ENCODE results near the gene MBD3L1.

Gene MBD3L1

DNA sequence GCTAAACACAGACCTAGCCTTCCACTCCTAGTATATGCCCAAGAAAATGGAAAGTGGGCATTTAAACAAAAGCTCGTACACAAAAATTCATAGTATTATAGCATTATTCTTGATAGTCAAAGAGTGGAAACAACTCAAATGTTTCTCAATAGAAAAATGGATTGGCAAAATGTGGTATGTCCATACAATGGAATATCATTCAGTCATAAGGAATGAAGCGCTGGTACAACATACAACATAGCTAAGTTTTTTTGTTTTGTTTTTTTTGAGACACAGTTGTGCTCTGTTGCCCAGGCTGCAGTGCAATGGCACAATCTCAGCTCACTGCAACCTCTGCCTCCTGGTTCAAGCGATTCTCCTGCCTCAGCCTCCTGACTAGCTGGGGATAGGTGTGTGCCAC, 11.9 kb upstream of the MBD3L1 start:
- TF ChIP-seq, protein P1, sequence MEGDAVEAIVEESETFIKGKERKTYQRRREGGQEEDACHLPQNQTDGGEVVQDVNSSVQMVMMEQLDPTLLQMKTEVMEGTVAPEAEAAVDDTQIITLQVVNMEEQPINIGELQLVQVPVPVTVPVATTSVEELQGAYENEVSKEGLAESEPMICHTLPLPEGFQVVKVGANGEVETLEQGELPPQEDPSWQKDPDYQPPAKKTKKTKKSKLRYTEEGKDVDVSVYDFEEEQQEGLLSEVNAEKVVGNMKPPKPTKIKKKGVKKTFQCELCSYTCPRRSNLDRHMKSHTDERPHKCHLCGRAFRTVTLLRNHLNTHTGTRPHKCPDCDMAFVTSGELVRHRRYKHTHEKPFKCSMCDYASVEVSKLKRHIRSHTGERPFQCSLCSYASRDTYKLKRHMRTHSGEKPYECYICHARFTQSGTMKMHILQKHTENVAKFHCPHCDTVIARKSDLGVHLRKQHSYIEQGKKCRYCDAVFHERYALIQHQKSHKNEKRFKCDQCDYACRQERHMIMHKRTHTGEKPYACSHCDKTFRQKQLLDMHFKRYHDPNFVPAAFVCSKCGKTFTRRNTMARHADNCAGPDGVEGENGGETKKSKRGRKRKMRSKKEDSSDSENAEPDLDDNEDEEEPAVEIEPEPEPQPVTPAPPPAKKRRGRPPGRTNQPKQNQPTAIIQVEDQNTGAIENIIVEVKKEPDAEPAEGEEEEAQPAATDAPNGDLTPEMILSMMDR (IDR thresholded peaks at IDR 0.05; ENCODE audit: low read depth, low read length) = no peak
- H3K4me3 ChIP-seq (replicated peaks in 1 of 2; ENCODE audit: low read depth in 2 of 2, low read length in 2 of 2) = no peak overlapping the region
- DNase-seq (ENCODE audit: low read depth in 2 of 2) = no peak

DNA sequence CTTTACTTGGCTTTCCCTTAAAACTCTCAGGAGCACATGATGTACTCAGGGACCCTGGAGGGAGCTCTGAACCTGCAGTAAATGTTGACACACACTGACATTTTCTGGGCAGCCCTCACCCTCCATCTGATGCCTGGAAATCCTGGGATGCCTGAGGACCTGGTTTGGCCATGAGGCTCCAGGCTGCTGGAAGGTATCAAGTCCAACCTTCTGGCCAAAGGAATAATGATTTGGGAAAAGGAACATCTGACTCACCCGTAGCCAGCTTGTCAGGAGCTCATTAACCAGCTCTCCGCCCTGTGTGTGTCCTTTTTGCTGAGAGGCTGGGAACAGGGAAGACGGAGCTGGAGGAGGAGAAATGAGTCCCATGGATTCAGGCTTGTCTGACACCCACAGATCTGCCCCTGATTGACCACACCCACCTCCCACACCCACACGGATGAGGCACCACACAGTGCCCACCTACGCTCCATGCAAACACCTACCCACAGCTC, 10.4 kb upstream of the MBD3L1 start:
- TF ChIP-seq, protein P1 (IDR thresholded peaks at IDR 0.05; ENCODE audit: low read depth, low read length) = no peak
- H3K4me3 ChIP-seq (replicated peaks in 1 of 2; ENCODE audit: low read depth in 2 of 2, low read length in 2 of 2) = no peak overlapping the region
- no peak for DNase-seq (ENCODE audit: low read depth in 2 of 2)

DNA sequence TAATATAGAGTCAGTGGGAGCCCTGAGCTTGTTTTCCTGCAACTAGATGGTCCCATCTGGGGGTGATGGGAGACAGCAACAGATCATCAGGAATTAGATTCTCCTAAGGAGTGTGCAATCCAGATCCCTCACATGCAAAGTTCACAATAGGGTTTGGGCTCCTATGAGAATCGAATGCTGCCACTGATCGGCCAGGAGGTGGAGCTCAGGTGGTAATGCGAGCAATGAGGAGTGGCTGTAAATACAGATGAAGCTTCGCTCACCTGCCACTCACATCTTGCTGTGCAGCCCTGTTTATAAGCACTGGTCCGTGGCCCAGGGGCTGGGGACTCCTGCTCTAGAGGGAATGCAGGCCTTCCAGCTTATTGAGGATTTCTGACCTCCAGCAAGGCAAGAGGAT, 5.8 kb upstream of the MBD3L1 start:
- no peak for DNase-seq (ENCODE audit: low read depth in 2 of 2)
- no peak overlapping the region for H3K4me3 ChIP-seq (replicated peaks in 1 of 2; ENCODE audit: low read depth in 2 of 2, low read length in 2 of 2)
- TF ChIP-seq, protein P1 (IDR thresholded peaks at IDR 0.05; ENCODE audit: low read depth, low read length) = no peak

DNA sequence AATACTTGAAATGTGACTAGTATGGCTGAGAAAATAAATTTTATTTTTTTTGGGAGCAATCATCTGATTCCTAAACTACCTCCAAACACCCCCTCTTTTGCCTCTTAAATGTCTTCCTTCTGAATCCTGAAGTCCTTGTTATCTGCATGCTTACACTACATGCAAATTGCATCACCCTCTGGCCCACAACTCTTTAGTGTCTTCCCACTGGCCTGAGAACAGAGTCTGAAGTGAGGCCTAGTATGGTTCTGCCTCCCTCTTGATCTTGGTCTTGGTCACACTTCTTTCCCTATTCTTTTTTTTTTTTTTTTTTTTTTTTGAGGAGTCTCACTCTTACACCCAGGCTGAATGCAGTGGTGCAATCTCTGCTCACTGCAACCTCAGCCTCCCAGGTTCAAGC, 4.9 kb upstream of the MBD3L1 start:
- no peak overlapping the region for H3K4me3 ChIP-seq (replicated peaks in 1 of 2; ENCODE audit: low read depth in 2 of 2, low read length in 2 of 2)
- DNase-seq (ENCODE audit: low read depth in 2 of 2) = no peak
- TF ChIP-seq, protein P1 (IDR thresholded peaks at IDR 0.05; ENCODE audit: low read depth, low read length) = no peak

DNA sequence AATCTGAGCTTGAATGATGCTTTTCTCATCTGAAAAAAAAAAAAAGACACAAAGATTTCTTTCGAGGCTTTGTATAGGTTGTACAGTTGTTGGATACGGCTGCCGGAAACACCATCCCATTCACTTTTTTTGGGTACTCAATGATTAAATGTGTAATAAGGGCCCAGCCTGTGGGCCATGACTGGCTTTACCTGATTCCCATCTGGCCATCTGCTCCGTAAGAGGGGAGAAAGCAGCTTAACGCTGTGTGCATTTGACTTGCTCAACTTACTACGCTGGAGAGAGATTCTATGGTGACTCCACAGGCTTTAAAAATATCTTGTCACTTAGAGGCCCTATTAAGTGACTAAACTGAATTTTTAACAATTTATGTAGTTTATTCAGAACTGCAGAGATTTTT, 804 bp upstream of the MBD3L1 start:
- no peak for DNase-seq (ENCODE audit: low read depth in 2 of 2)
- H3K4me3 ChIP-seq (replicated peaks in 1 of 2; ENCODE audit: low read depth in 2 of 2, low read length in 2 of 2) = peak overlapping the region; percentile 76 to 83
- TF ChIP-seq, protein P1 (IDR thresholded peaks at IDR 0.05; ENCODE audit: low read depth, low read length) = no peak

DNA sequence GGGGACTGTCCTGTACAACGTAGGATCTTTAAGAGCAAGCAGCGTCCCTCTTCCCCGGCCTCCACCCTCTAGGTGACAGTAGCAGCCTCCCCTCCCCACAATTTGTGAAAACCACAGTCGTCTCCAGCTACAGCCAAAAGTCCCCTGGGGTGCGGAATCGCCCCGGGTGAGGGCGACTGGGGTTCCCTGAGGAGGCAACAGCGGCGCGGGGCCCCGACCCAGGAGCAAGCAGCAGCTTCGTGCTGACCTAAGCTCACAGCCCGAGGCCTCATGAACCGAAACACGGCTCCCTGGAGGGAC, 395 bp upstream of the MBD3L1 start:
- no peak for DNase-seq (ENCODE audit: low read depth in 2 of 2)
- peak overlapping the region; percentile 76 to 83 for H3K4me3 ChIP-seq (replicated peaks in 1 of 2; ENCODE audit: low read depth in 2 of 2, low read length in 2 of 2)
- TF ChIP-seq, protein P1 (IDR thresholded peaks at IDR 0.05; ENCODE audit: low read depth, low read length) = no peak

DNA sequence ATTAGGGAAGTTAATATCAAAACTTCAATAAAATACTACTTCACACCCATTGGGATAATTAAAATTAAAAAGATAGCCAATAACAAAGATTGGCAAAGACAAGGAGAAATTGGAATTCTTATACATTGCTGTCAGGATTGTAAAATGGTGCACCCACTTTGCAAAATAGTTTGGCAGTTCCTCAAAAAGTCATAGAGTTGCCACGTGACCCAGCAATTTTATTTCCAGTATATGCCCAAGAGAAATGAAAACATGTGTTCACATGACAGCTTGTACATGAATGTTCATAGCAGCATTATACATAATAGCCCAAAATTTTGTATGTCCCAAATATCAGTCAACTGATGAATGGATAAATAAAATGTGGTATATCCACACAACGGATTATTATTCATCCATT, 3.3 kb downstream of the MBD3L1 start:
- no peak for DNase-seq (ENCODE audit: low read depth in 2 of 2)
- TF ChIP-seq, protein P1 (IDR thresholded peaks at IDR 0.05; ENCODE audit: low read depth, low read length) = no peak
- H3K4me3 ChIP-seq (replicated peaks in 1 of 2; ENCODE audit: low read depth in 2 of 2, low read length in 2 of 2) = no peak overlapping the region
